HCT116 (cell line): Measurements from ENCODE around the gene HTR1A. TPM values are rescaled to one million over a fixed set of nuclear protein-coding genes. Genes with fewer than 3 reads are reported as not detected.

ENCODE experiments used
- ATAC-seq: fragments of 200-7000 bp; cut with Tn5 transposase; 2 replicates; pipeline ENCODE4 v1.9.1; 2020; ENCODE audit warnings: mild to moderate bottlenecking, moderate library complexity
- BruUV-seq: library from RNA; stranded (reverse); fragments of 400-500 nt; replicated peaks from 2 replicates; lab custom pipeline; 2021; lab: Mats Ljungman, UMichigan
- CTCF ChIA-PET: fragments of 300-600 bp; sonication (Branson Sonifier 250); formaldehyde crosslinking; loops from one replicate; lab custom pipeline; 2021; ENCODE audit warnings: antibody characterized with exemption; lab: Charles Lee
- POLR2A ChIA-PET: fragments of 300-600, 350-600 bp; sonication (Branson Sonifier 250); formaldehyde crosslinking; loops from one replicate; lab custom pipeline; 2021; ENCODE audit warnings: antibody characterized with exemption; lab: Charles Lee
- RAD21 ChIA-PET, 2 experiments: fragments of 300-600 bp; sonication (Branson Sonifier 250); formaldehyde crosslinking; loops; one replicate each; lab custom pipeline; 2023; ENCODE audit warnings: low total read pairs in 2 of 2; ENCODE audit not compliant: uncharacterized antibody in 2 of 2, unreplicated experiment in 2 of 2, low non-redundant PET in 1 of 2; lab: Charles Lee
- DNase-seq: peaks from one replicate; pipeline ENCODE4 v3.0.0-alpha.2; 2010; ENCODE audit warnings: low read depth, low spot score
- H2AFZ ChIP-seq: fragments of 200-600 bp; shearing (Covaris generic), sonication (generic); 2 replicates; pipeline ENCODE4 v1.6.1; 2017; ENCODE audit warnings: low read depth, mixed run types, mixed read lengths, antibody characterized with exemption, low read length; ENCODE audit not compliant: poor library complexity, severe bottlenecking
- H3K27ac ChIP-seq: 2 replicates; pipeline ENCODE4 v1.5.1; 2012; ENCODE audit warnings: low read depth, low read length
- H3K27me3 ChIP-seq: fragments of 200-600 bp; sonication (generic); 2 replicates; pipeline ENCODE4 v1.6.1; 2016; ENCODE audit warnings: mixed run types, low read length, mixed read lengths; ENCODE audit not compliant: insufficient read depth
- H3K36me3 ChIP-seq, 2 experiments: fragments of 200-500 bp in 1 of 2; fragments of 200-600 bp in 1 of 2; sonication (Bioruptor generic) in 1 of 2; sonication (generic) in 1 of 2; 2 replicates each; pipeline versions ENCODE4 v1.5.1 to v1.6.1; 2014 to 2016; ENCODE audit warnings: low read length in 2 of 2, inconsistent platforms in 1 of 2, mixed read lengths in 1 of 2, mixed run types in 1 of 2; ENCODE audit not compliant: insufficient read depth in 2 of 2, control insufficient read depth in 1 of 2
- H3K4me1 ChIP-seq, 2 experiments: fragments of 200-600 bp in 1 of 2; sonication (generic) in 1 of 2; 2 replicates each; pipeline versions ENCODE4 v1.5.1 to v1.6.1; 2012 to 2017; ENCODE audit warnings: low read length in 2 of 2, inconsistent platforms in 1 of 2, mild to moderate bottlenecking in 1 of 2, mixed read lengths in 1 of 2, mixed run types in 1 of 2, moderate library complexity in 1 of 2; ENCODE audit not compliant: insufficient read depth in 2 of 2, control insufficient read depth in 1 of 2
- H3K4me2 ChIP-seq: fragments of 200-600 bp; sonication (generic); 2 replicates; pipeline ENCODE4 v1.6.1; 2017; ENCODE audit warnings: mixed run types, low read length, mixed read lengths
- H3K4me3 ChIP-seq, 2 experiments: fragments of 200-600 bp in 1 of 2; sonication (generic) in 1 of 2; replicated peaks in 1 of 2; 2 replicates each; pipeline ENCODE4 v1.5.1; 2011 to 2016; ENCODE audit warnings: low read length in 2 of 2, control low read depth in 1 of 2, low read depth in 1 of 2, mild to moderate bottlenecking in 1 of 2, mixed read lengths in 1 of 2, mixed run types in 1 of 2
- H3K79me2 ChIP-seq: fragments of 200-600 bp; sonication (generic); 2 replicates; pipeline ENCODE4 v1.6.1; 2017; ENCODE audit warnings: mild to moderate bottlenecking, mixed run types, low read length, moderate library complexity, mixed read lengths; ENCODE audit not compliant: insufficient read depth
- H3K9ac ChIP-seq: fragments of 200-600 bp; sonication (generic); 2 replicates; pipeline ENCODE4 v1.6.1; 2016; ENCODE audit warnings: low read length, mixed read lengths
- H3K9me2 ChIP-seq: fragments of 200-600 bp; sonication (generic), shearing (Covaris generic); 2 replicates; pipeline ENCODE4 v1.6.1; 2017; ENCODE audit warnings: mixed run types, mild to moderate bottlenecking, moderate library complexity; ENCODE audit not compliant: insufficient read depth
- H3K9me3 ChIP-seq, 2 experiments: fragments of 200-500 bp in 1 of 2; fragments of 200-600 bp in 1 of 2; sonication (Bioruptor generic) in 1 of 2; sonication (generic) in 1 of 2; 2 replicates each; pipeline ENCODE4 v1.6.1; 2014 to 2017; ENCODE audit warnings: low read length in 2 of 2, mixed read lengths in 2 of 2, inconsistent platforms in 1 of 2, low read depth in 1 of 2, mild to moderate bottlenecking in 1 of 2, mixed run types in 1 of 2, moderate library complexity in 1 of 2; ENCODE audit not compliant: control insufficient read depth in 1 of 2, insufficient read depth in 1 of 2
- H4K20me1 ChIP-seq: fragments of 200-600 bp; sonication (generic), shearing (Covaris generic); 2 replicates; pipeline ENCODE4 v1.6.1; 2017; ENCODE audit warnings: mixed run types, mild to moderate bottlenecking, moderate library complexity; ENCODE audit not compliant: insufficient read depth
- EGR1 ChIP-seq: IDR thresholded peaks from 2 replicates; pipeline ENCODE4 v1.6.1; 2012; ENCODE audit warnings: low read depth
- EZH2 ChIP-seq: fragments of 200-600 bp; sonication (generic); IDR thresholded peaks from 2 replicates; pipeline ENCODE4 v1.6.1; 2017; ENCODE audit warnings: antibody characterized with exemption, mixed run types
- EZH2phosphoT487 ChIP-seq: fragments of 200-600 bp; IDR thresholded peaks from 2 replicates; pipeline ENCODE4 v1.6.1; 2018; ENCODE audit warnings: antibody characterized with exemption, borderline replicate concordance
- JUND ChIP-seq: IDR thresholded peaks from 2 replicates; pipeline ENCODE4 v1.6.1; 2012
- MAX ChIP-seq: IDR thresholded peaks from 2 replicates; pipeline ENCODE4 v1.6.1; 2012
- POLR2AphosphoS5 ChIP-seq: IDR thresholded peaks from 2 replicates; pipeline ENCODE4 v1.6.1; 2011; ENCODE audit warnings: mild to moderate bottlenecking, low read depth, low read length, moderate library complexity
- RAD21 ChIP-seq: IDR thresholded peaks from 2 replicates; pipeline ENCODE4 v1.6.1; 2012; ENCODE audit warnings: low read depth, mild to moderate bottlenecking
- ZBTB33 ChIP-seq: IDR thresholded peaks from 2 replicates; pipeline ENCODE4 v1.6.1; 2011; ENCODE audit warnings: mild to moderate bottlenecking, low read length, moderate library complexity; ENCODE audit not compliant: insufficient replicate concordance; ENCODE audit errors: extremely low read depth
- ZNF274 ChIP-seq: fragments of 200-500 bp; sonication (Bioruptor generic); IDR thresholded peaks from 2 replicates; pipeline ENCODE4 v1.6.1; 2014; ENCODE audit warnings: mild to moderate bottlenecking, low read depth, low read length, inconsistent platforms
- intact Hi-C: fragments of 100-400 bp; cut with micrococcal nuclease; formaldehyde crosslinking; loops from 2 replicates; pipeline ENCODE4 v1.10.0; 2022
- total RNA-seq: library from RNA; stranded (reverse); gene quantifications from one replicate; pipeline ENCODE4 v1.2.1, GENCODE V29; 2021; ENCODE audit not compliant: unreplicated experiment
- TF ChIP-seq, protein P1 (sequence below): IDR thresholded peaks from 2 replicates; pipeline ENCODE4 v1.6.1; 2012; ENCODE audit warnings: low read depth

Gene HTR1A
- total RNA-seq, 1 experiment from 2014 or later = not detected

DNA sequence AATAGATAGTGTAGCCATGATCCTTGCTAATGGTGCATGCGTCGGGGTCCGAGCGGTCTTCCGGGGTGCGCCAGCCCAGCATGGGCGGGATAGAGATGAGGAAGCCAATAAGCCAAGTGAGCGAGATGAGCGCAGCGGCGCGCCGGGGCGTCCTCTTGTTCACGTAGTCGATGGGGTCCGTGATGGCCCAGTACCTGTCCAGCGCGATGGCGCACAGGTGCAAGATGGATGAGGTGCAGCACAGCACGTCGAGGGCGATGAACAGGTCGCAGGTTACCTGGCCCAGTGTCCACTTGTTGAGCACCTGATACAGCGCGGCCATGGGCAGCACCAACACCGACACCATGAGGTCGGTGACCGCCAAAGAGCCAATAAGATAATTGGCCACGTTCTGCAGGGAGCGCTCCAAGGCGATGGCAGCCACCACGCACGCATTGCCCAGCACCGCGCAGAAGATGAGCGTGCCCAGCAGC is 1.1 kb downstream of the HTR1A start:
- H3K79me2 ChIP-seq = no peaks in the 10 kb centered on the region
- no peak overlapping the region for H2AFZ ChIP-seq
- DNase-seq (no peak), ATAC-seq (no peak)
- CTCF ChIA-PET = no interaction called here
- no peak overlapping the region for H3K9ac ChIP-seq
- H3K36me3 ChIP-seq = no peaks in the 10 kb centered on the region
- RAD21 ChIA-PET = no interaction called here
- POLR2A ChIA-PET = no interaction called here
- no TSS peak for BruUV-seq
- TF ChIP-seq JUND = no peak
- TF ChIP-seq MAX = no peak
- TF ChIP-seq ZNF274 = no peak
- TF ChIP-seq EGR1 = no peak
- TF ChIP-seq EZH2 = no peak
- TF ChIP-seq, protein P1, sequence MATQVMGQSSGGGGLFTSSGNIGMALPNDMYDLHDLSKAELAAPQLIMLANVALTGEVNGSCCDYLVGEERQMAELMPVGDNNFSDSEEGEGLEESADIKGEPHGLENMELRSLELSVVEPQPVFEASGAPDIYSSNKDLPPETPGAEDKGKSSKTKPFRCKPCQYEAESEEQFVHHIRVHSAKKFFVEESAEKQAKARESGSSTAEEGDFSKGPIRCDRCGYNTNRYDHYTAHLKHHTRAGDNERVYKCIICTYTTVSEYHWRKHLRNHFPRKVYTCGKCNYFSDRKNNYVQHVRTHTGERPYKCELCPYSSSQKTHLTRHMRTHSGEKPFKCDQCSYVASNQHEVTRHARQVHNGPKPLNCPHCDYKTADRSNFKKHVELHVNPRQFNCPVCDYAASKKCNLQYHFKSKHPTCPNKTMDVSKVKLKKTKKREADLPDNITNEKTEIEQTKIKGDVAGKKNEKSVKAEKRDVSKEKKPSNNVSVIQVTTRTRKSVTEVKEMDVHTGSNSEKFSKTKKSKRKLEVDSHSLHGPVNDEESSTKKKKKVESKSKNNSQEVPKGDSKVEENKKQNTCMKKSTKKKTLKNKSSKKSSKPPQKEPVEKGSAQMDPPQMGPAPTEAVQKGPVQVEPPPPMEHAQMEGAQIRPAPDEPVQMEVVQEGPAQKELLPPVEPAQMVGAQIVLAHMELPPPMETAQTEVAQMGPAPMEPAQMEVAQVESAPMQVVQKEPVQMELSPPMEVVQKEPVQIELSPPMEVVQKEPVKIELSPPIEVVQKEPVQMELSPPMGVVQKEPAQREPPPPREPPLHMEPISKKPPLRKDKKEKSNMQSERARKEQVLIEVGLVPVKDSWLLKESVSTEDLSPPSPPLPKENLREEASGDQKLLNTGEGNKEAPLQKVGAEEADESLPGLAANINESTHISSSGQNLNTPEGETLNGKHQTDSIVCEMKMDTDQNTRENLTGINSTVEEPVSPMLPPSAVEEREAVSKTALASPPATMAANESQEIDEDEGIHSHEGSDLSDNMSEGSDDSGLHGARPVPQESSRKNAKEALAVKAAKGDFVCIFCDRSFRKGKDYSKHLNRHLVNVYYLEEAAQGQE = no peak
- no peak for TF ChIP-seq RAD21
- no peak for TF ChIP-seq POLR2AphosphoS5
- no peak for TF ChIP-seq EZH2phosphoT487
- TF ChIP-seq ZBTB33 = no peak
- H4K20me1 ChIP-seq = no peaks in the 10 kb centered on the region
- no peaks in the 10 kb centered on the region for H3K4me1 ChIP-seq
- no peak overlapping the region for H3K4me2 ChIP-seq
- no peaks in the 10 kb centered on the region for H3K27me3 ChIP-seq
- H3K27ac ChIP-seq = no peak overlapping the region
- no peaks in the 10 kb centered on the region for H3K9me2 ChIP-seq
- no peak overlapping the region for H3K4me3 ChIP-seq
- intact Hi-C loops = loop anchor here (5.0 kb wide), 1 partner anchor 1519 kb away; no protein-coding TSS in a partner anchor
- H3K9me3 ChIP-seq = peaks cover 0 to 6% of the 10 kb centered on the region in 2 experiments; a peak in 3 of 4 replicates
